Epithelial cell of proximal tubule (primary cell): ENCODE measurements around the gene NABP1. TPM values are rescaled to one million over a fixed set of nuclear protein-coding genes. Genes with fewer than 3 reads are reported as not detected.

Experiments
- DNase-seq: peaks from one replicate; pipeline ENCODE4 v3.0.0-alpha.2; 2011; ENCODE audit warnings: low read depth
- H3K4me3 ChIP-seq: 2 replicates; pipeline ENCODE4 v1.5.1; 2011; ENCODE audit warnings: low read depth, mild to moderate bottlenecking, low read length
- CTCF ChIP-seq: conservative IDR thresholded peaks from 2 replicates; pipeline ENCODE4 v1.5.1; 2012; ENCODE audit warnings: low read depth, mild to moderate bottlenecking, low read length
- total RNA-seq: library from RNA; depleted of rRNA; stranded (reverse); fragments of >200 nt; gene quantifications from 2 replicates; pipeline ENCODE4 v1.2.3, GENCODE V29; 2015

Gene NABP1
- total RNA-seq, 1 donor from 2014 or later = 32.1 TPM

- no peak for TF ChIP-seq CTCF
- H3K4me3 ChIP-seq = no peak overlapping the region
- DNase-seq = no peak
Measured at GRCh38 chr2:191649519-191649918, 28.4 kb upstream of the NABP1 start.

- no peak for DNase-seq
- no peak overlapping the region for H3K4me3 ChIP-seq
- no peak for TF ChIP-seq CTCF
Measured at GRCh38 chr2:191650896-191651773, 26.8 kb upstream of the NABP1 start.

- TF ChIP-seq CTCF = no peak
- no peak overlapping the region for H3K4me3 ChIP-seq
- DNase-seq = no peak
Measured at GRCh38 chr2:191653667-191654391, 24.1 kb upstream of the NABP1 start.

- H3K4me3 ChIP-seq = no peak overlapping the region
- no peak for TF ChIP-seq CTCF
- DNase-seq = no peak
Measured at GRCh38 chr2:191656391-191656790, 21.5 kb upstream of the NABP1 start.

- DNase-seq = no peak
- H3K4me3 ChIP-seq = no peak overlapping the region
- no peak for TF ChIP-seq CTCF
Measured at GRCh38 chr2:191656792-191657191, 21.1 kb upstream of the NABP1 start.

GRCh38 chr2:191657977-191658376 lies 20.0 kb upstream of the NABP1 start:
- no peak overlapping the region for H3K4me3 ChIP-seq
- no peak for DNase-seq
- no peak for TF ChIP-seq CTCF
